Stimulated activated CD8-positive, alpha-beta memory T cell treated with anti-CD3 and anti-CD28 coated beads, Interleukin-4, amount 100 ng/mL, for 48 hours (primary cell): ENCODE data around the gene CARD11.

Experiments used
- DNase-seq: peaks from one replicate; pipeline ENCODE4 v3.0.0-alpha.2; 2020

The CARD11 gene

DNA sequence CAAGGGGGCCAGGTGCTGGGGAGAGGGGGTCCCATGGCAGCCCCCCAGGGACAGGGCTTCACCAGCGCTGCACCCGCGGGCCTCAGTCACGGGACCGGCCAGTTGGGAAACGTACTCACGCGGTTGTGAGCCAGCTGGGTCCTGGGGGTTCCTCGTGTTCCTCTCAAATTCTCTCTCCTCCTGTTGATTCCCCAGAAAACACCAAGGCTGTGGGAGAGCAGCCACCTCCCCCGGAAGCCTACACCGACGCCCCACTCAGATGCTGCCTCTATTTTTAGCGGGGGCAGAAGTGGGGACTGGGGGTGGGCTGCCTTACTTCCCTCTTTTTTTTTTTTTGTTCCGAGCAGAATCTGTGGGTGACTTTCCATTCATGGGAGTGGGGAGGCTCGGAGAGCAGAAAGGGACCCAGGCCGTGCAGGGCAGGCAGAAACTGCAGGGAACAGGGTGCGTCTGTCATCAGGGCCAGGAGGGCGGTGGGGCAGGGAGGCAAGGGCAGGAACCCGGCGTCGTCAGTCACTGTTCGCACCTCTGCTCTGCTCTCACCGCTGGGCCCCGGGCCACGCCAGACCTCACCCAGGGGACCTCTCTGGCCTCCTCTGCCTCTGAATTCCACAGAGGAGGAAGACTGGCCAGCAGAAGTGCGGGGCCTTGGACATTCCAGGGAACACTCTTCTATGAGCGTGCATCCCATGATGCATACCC, 63.1 kb downstream of the CARD11 start:
- DNase-seq: peak; percentile 52

DNA sequence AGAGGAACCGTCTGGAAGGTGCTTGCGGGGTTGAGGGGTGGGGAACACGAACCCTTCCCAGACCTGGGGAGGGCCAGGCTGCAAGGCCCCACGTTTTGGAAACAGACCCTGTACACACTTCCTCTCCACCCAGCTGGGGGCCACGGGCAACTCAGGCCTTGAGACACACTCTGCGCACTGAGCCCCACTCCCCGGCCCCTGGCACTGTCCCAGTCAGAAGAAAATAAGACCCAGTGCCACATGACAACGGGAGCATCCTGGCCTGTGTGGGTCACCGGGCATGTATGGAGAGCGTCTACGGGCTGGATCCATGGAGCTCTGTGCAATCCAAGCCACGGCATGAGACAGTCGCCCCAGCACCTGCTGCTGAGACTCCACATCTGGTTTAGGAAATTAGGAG, 63.7 kb downstream of the CARD11 start:
- no peak for DNase-seq

DNA sequence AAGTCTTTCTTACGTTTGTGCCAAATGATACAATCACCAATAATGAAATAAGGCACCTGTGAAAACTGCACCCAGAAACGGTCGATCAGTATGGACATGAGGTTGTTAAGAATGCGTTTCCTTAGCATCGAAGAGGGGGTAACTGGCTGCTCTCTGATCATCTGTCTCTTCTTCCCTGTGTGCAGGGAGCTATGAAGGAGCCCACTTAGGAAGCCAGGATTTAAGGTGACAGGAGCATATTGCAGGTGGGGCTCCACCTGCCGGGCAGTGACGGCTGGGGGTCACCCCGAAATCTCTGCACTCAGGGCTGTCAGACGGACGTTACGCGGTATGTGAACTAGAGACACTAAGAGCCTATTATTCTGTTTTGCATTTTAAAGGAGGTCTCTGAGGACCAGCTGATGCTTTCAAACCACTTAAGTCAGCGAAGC, 64.5 kb downstream of the CARD11 start:
- no peak for DNase-seq

DNA sequence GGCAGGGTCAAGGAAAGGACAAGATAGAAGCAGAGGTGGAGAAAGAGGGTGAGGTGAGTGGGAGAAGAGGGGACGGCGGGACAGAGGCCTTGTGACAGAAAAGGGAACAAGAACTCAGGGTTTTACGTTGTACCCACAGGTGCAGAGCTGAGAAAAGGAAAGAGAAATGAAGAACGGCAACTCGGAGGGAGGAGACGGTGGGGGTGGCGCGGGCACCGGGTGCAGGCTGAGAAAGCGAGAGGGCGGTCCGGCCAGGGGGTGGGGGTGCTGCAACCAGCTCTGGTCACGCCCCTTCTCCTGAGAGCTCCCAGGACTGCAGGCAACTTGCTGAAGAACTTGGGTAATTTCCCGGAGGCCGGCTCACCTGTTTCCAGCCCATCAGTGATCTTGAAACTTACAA, 65.3 kb downstream of the CARD11 start:
- DNase-seq: peak; percentile 91

DNA sequence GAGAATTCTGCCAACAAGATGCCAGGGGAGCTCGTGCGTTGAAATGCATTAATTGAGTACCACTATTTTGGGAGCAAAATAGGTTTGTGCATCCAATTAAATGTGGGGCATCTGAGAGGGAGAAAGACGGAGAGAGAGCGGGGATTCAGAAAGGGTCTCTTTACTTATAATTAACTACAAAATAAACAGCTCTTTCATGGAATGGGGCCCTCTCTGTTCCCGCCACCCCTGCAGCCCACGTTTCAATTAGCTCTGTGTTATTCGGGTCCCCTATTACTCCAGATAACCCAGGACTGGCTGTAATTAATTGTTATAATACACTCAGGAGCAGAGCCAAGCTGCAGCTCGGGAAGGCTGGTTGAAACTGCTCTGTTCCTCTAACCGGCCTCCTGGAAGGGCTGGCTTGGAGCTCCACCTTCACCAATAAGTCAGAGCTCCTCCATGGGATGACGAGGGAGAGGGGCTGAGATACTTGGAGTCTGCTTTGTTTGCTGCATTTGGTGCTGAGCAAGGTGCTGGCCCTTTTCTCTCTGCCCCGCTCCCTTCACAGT, 67.8 kb downstream of the CARD11 start:
- no peak for DNase-seq

DNA sequence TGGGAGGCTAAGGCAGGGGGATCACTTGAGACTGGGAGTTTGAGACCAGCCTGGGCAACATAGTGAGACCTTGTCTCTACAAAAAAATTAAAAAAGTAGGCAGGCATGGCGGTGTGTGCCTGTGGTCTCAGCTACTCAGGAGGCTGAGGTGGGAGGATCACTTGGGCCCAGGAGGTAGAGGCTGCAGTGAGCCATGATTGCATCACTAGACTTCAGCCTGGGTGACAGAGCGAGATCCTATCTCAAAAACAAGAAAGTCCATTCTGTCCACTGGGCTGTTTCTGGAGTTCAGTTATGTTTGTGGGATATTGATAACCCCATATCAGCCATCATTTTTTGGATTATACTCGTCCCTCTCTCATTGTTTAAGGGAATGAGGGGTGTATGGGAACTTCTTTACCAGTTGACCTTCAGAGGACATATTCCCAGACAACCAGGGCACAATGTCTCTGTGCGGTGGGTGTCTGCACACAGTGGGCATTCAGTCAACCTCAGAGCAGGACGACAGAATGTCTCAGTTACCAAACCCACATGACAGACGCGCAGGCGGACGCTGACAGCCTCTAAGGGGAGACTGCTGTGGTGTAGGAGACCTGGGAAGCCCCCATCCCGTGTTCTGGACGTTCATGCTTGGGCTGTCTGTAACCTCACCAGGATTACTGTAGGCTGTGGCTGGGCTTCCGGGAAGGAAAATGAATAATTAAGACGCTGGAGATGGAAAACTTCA, 69.4 kb downstream of the CARD11 start:
- peak; percentile 17 for DNase-seq

DNA sequence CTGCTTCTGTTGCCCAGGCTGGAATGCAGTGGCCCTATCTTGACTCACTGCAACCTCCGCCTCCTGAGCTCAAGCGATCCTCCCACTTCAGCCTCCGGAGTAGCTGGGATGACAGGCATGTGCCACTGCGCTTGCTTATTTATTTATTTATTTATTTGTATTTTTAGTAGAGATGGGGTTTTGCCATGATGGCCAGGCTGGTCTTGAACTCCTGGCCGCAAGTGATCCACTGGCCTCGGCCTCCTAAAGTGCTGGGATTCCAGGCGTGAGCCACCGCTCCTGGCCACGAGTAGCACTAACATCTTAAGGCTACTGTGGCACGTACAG, 70.9 kb downstream of the CARD11 start:
- DNase-seq: peak; percentile 16

DNA sequence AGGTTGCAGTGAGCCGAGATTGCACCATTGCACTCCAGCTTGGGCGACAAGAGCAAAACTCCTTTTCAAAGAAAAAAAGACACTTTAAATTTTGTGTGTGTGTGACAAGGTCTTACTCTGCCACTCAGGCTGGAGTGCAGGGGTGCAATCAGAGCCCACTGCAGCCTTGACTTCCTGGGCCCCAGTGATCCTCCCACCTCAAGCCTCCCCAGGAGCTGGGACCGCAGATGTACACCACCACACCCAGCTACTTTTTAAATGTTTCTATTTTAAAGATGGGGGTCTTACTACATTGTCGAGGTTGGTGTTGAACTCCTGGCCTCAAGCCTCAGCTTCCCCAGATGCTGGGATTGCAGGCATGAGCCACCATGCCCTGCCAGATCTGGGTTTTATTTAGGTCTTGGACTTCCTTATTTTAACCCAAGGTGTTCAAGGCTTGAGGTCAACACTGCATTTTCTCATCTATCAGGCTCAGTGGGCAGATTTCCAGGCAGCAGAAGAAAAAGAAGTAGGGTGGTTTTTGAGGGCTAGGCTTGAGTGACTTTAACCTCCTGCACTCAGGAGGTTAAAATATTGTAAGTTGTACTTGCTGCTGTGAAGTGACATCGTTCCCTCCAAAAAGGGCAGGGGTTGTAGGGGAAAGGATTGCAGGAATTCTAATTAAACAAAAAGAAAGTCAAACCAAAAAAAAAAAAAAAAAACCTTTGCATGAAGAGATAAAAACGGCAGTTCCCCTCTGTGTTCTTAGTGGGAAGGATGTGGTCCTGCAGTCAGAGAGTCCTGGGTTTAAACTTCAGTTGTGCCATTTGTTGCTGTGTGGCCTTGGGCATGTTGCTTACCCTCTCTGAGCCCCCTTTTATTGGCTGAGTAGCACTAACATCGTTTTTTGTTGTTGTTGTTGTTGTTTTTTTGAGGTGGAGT, 71.5 kb downstream of the CARD11 start:
- peak; percentile 16 for DNase-seq

DNA sequence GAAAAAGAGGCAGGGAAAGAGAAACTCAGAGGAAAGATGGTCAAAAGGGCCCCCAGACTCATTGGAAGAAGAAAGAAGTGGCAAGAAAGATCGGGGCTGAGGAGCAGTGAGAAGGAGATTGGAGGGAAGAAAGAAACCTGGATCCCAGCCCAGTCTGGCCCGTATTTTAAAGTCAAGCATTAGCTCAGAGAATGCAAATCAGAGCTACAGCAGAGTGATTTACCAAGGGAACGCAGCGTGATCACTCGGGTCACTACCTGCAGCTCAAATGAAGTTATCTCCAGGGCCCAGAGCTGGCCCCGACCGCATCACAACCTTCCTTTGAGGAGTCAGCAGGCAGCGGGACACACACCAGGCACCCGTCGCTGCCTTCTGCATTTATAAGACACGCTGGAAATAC, 72.8 kb downstream of the CARD11 start:
- no peak for DNase-seq

DNA sequence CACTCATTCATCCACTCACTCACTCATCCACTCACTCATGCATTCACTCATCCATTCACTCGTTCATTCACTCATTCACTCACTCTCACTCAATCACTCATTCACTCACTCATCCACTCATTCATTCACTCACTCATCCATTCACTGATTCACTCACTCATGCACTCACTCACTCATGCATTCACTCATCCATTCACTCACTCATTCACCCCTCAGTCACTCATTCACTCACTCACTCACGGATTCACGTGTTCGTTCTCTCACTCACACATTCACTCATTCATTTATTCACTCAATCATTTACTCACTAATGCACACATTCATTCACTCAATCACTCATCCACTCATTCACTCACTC, 73.4 kb downstream of the CARD11 start:
- DNase-seq: no peak

DNA sequence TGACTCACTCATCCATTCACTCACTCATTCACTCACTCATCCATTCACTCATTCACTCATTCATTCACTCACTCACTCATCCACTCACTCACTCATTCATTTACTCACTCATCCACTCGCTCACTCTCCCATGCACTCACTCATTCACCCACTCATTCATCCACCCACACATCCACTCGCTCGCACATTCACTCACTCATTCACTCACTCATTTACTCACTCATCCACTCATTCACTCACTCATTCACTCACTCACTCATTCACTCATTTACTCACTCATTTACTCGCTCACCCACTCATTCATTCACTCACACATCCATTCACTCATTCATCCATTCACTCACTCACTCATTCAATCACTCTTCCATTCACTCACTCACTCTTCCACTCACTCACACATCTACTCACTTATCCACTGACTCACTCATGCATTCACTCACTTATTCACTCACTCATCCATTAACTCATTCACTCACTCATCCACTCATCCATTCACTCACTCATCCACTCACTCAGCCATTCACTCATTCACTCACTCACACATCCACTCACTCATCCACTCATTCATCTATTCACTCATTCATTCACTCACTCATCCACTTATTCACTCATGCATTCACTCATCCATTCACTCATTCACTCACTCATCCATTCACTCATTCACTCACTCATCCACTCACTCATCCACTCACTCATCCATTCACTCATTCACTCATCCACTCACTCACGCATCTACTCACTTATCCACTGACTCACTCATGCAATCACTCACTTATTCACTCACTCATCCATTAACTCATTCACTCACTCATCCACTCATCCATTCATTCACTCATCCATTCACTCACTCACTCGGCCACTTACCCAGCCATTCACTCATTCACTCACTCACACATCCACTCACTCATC, 74.0 kb downstream of the CARD11 start:
- no peak for DNase-seq

DNA sequence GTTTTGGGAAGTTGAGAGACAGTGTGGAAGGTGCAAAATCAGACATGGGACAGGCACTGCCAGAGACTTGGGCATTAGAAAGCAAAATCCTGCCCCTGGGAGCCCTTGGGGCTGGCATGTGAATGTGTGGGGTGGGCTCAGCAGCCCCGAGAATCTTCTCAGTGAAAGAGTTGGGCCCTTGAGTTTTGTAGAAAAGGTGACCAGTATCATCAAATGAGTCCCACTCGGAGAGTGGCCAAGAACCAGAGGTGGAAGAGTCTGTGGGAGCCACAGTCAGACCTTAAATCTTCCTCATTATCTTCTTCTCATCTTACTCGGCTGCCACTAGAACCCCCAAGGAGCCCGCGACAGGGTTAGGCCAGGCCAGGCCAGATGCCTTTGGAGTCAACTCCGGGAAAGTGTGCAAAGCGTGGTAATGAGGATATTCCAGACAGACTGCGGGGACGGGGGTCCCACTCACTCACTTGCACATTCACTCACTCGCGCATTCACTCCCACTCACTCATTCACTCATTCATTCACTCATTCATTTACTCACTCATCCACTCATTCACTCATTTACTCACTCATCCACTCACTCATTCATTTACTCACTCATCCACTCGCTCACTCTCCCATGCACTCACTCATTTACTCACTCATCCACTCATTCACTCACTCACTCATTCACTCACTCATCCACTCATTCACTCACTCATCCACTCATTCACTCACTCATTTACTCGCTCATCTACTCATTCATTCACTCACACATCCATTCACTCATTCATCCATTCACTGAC, 74.9 kb downstream of the CARD11 start:
- peak; percentile 25 for DNase-seq

DNA sequence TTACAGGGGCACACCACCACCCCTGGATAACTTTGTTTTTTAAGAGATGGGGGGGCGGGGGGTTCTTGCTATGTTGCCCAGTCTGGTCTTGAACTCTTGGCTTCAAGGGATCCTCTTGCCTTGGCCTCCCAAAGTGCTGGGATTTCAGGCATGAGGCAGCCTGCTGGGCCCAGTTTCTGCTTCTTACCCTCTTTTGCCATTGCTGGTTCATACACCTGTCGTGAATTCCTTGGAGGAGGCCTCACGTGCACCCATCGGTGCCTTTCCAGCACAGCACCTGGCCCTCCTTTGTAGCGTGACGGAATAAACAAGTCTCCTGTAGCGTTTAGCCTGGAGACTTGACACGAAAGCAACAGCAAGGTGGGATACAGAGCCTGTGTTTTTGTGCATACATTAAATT, 75.5 kb downstream of the CARD11 start:
- DNase-seq: peak; percentile 18

DNA sequence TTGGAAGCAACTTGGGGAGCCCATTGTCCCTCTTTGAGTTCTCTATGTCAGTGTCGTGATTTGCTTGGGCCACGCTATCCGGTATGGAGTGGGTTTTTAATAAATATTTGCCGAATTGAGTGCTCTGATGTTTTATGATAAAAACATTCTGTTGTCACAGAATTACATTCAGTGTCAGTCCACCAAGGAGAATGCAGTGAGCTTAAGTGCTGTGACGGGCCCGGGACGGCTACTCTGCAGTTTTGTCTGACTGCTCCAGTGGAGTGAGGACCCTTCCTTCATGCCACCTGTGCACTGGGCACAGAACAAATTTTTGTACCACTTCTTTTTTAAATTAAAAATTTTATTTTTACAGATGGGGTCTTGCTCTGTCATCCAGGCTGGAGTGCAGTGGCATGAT, 76.0 kb downstream of the CARD11 start:
- DNase-seq: peak; percentile 18

DNA sequence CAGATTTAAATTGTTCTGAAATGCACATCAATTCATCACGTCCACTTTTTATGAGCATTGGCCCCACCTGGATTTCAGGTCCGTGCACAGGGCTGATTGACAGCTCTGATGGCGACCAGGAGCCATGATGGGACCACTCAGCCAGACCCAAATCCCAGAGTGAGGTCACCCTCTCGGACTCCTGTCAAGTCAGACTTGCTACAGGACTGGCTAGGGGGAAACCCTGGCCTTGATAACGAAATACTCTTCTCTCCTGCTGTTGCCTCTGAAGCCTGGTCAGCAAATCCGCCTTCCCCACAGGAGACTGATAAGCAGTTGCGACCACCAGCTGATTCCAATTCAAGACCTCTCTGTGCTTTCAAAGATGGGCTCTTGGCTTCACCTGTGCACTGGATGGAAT, 76.4 kb downstream of the CARD11 start:
- DNase-seq: peak; percentile 6

DNA sequence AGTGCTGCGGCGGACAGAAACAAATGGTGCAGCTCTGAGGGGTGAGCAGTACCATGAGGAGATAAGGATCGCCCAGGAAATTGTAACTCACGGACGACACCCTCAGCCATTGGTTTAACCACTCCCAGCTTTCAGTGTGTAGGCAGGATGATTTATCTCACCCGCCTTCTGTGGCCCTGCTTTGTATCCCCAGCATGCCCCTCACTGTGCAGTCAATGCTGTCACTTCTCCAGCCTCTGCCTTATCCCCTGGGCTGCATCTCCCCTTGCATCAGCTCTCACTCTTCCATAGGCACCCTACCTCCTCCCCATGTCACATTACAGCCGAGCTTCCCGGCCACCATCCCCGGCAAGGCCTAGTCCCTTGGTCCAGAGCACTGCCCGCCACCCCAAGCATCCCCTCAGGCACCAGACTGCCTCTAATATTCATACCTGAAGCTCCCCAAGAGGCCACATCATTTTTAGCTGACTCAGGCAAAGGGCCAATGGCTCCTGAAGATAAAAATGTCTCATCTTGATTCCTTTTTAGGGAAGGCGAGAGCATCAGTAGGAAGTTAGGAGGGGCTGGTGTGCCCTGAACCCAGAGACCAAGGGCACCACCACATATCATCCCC, 77.1 kb downstream of the CARD11 start:
- DNase-seq: peak; percentile 25

DNA sequence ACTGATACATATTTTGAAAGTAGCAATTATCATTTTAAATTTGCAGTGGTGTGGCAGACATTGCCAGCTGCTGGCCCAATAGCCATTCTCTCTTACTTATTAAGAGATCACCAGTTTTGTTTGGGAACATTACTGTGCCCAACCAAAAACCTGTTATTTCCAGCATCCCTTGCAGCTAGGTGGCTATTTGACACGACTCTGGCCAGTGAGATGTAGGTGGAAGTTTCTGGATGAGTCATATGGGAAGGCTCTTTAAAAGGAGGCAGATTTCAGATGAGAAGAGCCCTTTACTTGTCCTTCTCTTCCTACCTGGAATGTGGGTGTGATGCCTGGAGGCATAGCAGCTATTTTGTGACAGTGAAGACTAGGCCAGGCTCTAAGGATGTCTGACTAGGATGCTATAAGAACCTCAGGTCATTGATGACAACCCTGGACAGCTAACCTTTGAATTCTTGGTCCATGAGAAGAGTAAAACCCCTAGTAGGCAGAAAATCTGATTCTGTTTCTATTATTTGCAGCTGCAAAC, 77.9 kb downstream of the CARD11 start:
- peak; percentile 20 for DNase-seq

DNA sequence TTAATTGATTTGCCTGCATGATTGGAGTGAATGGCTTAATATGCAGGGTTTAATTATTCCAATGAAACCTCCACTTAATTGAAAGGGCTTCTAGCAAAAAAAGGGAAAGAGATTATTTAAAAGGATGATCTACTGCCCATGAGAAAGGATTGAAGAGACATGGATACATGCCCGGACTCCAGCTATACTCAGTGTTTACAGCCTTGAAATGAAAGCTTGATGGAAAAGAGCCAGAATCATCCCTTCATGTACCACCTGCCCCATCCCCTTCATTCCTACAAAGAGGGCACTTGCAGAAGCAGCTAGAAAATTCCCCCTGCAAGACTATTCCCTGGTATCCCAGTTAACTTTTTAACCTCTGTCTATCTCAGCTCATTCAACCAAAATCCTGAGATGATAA, 78.4 kb downstream of the CARD11 start:
- DNase-seq: peak; percentile 5

DNA sequence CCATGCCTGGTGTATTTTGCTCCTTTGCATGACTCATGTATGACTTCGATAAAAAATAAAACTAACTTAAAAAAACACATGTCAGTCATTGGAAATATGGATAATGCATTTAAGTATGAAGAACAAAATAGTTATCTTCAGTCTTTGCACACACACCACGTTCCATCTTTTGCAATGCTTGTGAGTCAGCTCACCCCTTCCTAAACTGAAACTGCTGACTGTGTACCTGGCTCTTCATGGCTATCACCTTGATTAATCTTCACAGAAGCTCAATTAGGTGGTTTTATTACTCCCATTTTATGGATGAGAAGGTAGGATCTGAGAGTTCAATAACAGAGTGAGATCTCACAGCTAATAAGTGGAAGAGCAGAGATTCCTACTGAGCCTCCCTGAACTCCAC, 79.5 kb downstream of the CARD11 start:
- DNase-seq: peak; percentile 6

DNA sequence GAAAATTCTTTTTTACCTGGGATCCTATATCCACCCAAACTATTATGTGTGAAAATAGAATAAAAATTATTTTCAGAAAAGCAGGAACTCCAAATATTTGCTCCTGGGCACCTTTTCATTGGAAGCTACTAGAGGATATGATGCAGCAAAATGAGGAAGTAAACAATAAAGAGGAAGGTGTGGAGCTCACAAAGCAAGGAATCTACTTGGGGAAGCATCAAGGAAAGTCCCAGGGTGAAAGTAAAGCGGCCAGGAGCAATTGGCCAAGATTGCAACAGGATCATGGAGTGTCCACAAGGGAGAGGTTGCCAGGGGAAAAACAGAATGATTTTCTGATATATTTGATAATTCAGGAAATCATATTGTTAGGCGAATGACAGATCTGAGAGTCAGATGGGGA, 80.8 kb downstream of the CARD11 start:
- no peak for DNase-seq
